ENCODE measurements around the gene LCK.
"Not testable (repeated sequence)": the region's sequence is repeated elsewhere in the genome, so short reads cannot be mapped to it uniquely, and the experiment has no call there.

LCK gene

DNA sequence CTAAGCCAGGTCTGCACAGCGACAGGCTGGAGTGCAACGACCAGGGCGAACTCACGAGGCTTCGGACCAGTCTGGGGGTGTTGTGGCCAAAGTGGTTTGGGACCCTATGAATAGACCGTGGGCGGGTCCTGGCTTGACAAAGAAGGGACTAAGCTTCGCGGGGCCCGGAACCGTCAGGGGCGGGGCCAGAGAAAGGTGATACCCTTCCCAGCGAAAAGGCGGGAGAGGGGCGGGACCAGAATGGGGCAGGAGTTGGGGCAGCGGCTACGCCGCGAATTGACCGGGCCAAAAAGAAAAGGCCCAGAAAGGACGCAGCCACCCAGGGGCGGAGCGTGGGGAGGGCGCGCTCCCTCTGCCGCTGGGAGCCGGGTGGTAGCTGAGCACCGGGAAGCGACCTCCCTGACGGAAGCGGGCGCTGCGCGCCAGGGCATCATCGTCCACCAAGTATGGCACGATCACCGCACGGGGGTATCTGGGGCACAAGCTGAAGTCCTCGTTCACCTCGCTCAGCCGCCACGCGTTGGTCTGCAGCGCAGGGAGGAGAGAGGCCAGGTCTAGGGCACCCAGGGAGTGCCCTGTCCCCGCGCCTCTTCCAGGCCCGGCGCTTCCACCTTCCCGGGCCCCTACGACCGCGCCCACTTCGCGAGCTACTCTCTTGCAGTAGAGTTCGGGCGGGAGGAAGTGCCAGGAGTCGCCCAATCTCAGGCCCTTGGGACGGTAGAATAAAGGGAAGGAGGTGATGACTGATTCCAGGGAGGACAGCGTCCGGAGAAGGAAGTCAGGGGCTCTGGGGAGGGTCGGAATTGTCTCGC, 10.7 kb upstream of the LCK start:
- peak; percentile 62 to 78 (median 69) for DNase-seq

- DNase-seq, result peak; percentile 28 to 48 (median 36)
Observed at GRCh38 chr1:32241001-32241763, 9.9 kb upstream of the LCK start.

DNA sequence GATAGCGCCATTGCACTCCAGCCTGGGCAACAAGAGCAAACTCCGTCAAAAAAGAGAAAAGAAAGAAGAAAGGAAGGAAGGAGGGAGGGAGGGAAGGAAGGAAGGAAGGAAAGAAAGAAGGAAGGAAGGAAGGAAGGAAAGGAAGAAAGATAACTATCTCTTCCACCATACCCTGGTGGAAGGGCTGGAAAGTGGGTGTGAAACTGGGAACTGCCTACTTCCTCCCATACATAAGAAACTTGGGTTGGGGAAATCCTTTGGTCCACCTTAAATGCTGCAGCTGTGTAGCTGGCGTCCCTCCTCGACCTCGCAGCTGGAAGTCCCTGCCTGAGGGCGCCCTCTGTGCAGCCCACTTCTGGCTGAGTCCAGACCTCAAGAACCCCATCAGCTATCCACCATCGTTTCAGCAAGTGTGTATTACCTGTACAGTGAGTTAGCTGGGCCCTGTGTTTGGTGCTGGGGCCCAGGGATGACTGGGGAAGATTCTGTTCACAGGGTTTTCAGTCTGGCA, 8.7 kb upstream of the LCK start:
- peak; percentile 69 to 71 (median 70) for DNase-seq

- DNase-seq, result no peak
Observed at GRCh38 chr1:32246888-32247273, 4.2 kb upstream of the LCK start, which contains the start of gene FAM167B. Gene FAM167B (plus strand): TSS chr1:32247222. CDS start chr1:32247422, 200 bp downstream.

- DNase-seq, result no peak
Observed at GRCh38 chr1:32247452-32247851, 3.6 kb upstream of the LCK start.

DNA sequence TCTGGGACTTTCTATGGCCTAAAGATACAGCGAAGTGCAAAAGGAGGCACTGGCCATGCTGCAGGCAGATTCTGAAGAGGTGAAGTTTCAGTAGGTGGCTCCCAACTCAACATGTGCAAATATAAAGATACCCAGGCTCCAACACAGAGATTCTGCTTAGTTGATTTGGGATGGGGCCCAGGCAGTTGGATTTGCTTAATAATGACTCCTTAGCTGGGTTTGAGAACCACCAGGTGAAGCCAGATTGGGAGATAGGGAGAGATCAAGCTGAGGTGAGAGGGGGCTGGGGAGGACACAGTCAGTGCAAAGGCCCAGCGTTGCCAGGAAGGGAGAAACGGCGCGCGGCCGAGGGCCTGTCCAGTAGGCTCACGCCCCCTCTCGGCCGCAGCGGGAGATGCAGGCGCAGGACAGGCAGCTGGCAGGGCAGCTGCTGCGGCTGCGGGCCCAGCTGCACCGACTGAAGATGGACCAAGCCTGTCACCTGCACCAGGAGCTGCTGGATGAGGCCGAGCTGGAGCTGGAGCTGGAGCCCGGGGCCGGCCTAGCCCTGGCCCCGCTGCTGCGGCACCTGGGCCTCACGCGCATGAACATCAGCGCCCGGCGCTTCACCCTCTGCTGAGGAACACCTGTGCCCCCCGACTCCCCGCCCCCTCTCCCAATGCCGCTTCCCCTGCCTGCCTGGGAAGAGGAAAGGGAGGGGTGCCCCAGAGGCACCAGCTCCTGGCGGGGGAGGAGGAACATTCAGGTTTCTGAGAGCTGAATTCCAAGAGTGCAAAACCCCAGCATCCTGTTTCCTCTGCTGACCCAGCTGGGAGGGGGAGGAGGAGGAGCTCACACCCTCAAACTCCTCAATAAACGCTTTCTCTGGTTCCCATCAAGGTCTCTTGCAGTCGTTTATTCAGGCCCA, 2.8 kb upstream of the LCK start:
- DNase-seq, result peak; percentile 83 to 93 (median 86)

- DNase-seq, result no peak
Observed at GRCh38 chr1:32249831-32250525, 1.1 kb upstream of the LCK start.

GRCh38 chr1:32255072-32256071, 4.3 kb downstream of the LCK start:
- no peak for DNase-seq

DNA sequence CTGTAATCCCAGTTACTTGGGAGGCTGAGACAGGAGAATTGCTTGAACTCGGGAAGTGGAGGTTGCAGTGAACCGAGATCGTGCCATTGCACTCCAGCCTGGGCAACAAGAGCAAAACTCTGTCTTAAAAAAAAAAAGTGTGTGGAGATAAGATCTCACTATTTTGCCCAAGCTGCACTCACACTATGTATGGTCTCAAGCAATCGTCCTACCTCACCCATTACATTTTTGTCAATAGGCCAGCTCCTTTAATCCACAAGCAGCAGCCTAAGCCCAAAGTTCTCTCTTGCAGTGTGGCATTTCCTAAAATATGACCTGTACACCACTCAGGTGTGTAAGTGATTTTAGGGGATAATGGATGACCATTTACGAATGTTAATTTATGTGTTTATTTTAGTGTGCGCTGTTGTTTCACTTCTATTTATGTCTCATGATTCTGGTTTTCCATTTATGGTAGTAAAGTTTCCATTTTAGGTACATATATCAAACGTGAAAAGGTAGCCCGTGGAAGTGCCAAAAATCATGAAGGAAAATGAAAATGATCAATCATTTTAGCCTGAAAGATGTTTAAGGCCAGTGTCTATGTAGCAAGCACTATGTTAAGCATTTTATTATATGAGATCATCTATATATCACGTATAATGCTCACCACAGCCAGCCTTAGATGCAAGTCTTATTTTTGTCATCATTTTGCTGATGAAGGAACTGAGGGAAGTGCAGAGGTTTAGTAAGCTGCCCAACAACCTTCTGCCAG, 5.6 kb downstream of the LCK start:
- no peak for DNase-seq

DNA sequence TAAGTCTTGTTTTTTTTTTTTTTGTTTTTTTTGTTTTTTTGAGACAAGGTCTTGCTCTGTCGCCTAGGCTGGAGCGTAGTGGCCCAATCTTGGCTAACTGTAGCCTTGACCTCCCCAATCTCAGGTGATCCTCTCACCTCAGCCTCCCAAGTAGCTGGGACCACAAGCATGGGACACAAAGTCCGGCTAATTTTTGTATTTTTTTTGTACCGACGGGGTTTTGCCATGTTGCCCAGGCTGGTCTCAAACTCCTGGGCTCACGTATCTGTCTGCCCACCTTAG, 6.1 kb downstream of the LCK start:
- no peak for DNase-seq

GRCh38 chr1:32263236-32263593, 12.2 kb downstream of the LCK start:
- DNase-seq, result not testable (repeated sequence)

DNA sequence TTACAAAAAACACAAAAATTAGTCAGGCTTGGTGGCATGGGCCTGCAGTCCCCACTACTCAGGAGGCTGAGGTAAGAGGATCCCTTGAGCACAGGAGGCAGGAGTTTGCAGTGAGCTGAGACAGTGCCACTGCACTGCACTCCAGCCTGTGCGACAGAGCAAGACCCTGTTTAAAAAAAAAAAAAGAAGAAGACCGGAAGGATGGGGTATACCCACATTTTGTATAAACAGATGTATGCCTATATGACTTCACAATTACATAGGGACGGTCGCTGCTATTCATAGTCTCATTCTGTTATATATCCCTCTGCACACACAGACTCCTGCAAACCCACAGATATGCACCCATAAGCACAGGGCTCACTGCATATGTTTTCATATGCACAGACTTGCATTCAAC, 12.7 kb downstream of the LCK start:
- DNase-seq, result no peak

GRCh38 chr1:32265846-32266245, 14.8 kb downstream of the LCK start:
- DNase-seq, result no peak

GRCh38 chr1:32266921-32267591, 16.0 kb downstream of the LCK start:
- no peak for DNase-seq

DNA sequence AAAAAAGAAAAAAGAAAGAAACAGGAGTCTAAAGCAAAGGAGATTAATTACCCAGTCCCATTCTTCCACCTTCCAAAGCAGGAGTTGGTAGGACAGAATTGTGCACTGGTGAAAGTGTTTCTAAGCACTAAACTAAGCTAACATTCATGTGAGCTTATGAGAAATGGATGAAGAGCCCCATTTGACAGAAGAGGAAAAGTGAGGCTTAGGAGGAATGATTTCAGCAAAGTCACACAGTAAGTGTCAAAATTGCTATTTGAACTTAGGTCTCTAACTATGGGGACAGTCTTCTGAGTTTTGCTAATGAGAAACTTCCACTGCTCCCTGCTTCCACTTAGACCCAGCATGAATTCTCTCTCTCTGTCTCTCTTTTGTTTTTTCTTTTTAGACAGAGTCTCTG, 18.7 kb downstream of the LCK start:
- no peak for DNase-seq

DNA sequence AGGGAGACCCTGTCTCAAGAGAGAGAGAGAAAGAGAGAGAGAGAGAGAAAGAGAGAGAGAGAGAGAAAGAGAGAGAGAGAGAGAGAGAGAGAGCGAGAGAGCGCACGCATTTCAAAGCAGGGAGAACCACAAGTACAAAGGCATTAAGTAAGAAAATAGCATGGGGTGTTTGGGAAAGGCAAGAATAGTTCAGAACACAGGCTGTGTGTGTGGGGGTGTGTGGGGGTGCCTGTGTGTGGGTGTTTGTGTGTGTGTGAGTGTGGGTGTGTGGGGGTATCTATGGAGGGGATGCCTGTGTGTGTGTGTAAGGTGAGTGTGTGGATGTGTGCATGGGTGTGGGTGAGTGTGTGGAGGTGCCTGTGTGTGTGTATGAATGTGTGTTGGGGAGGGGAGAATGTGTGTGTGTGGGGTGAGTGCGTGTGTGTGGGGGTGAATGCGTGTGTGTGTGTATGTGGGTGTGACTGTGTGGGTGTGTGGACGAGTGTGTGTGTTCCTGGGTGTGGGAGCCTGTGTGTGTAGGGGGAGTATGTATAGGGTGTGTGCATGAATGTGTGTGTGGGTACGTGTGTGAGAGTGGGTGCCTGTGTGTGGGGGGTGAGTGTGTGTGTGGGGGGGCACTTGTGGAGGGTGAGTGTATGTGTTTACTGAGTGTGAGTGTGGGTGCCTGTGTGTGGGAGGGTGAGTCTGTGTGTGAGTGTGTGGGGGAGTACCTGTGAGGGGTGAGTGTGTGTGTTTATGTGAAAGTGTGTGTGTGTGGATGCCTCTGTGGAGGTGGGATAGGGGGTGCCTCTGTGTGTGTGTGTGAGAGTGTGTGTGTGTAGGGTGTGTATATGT, 21.7 kb downstream of the LCK start:
- DNase-seq, result no peak

DNA sequence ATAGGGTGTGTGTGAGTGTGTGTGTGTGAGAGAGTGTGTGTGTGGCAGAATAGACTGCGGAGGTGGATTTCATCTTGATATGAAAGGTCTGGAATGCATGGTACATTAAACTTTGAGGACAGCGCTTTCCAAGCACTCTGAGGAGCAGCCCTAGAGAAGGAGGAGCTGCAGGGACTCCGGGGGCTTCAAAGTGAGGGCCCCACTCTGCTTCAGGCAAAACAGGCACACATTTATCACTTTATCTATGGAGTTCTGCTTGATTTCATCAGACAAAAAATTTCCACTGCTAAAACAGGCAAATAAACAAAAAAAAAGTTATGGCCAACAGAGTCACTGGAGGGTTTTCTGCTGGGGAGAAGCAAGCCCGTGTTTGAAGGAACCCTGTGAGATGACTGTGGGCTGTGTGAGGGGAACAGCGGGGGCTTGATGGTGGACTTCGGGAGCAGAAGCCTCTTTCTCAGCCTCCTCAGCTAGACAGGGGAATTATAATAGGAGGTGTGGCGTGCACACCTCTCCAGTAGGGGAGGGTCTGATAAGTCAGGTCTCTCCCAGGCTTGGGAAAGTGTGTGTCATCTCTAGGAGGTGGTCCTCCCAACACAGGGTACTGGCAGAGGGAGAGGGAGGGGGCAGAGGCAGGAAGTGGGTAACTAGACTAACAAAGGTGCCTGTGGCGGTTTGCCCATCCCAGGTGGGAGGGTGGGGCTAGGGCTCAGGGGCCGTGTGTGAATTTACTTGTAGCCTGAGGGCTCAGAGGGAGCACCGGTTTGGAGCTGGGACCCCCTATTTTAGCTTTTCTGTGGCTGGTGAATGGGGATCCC, 22.5 kb downstream of the LCK start:
- no peak for DNase-seq
